SW480 (cell line): Measurements from ENCODE around the gene DNPH1.

Experiments
- DNase-seq: peaks from one replicate; pipeline ENCODE4 v3.0.0-alpha.2; 2016; ENCODE audit warnings: low spot score

Gene DNPH1

GRCh38 chr6:43228951-43229802 lies at the start of gene DNPH1:
TSS of gene DNPH1 (minus strand) at chr6:43229481. CDS start at chr6:43229456, 25 bp downstream.
- DNase-seq, result peak; percentile 57

GRCh38 chr6:43278524-43279078 lies 49.3 kb upstream of the DNPH1 start:
- DNase-seq, result peak; percentile 65

GRCh38 chr6:43277643-43278523 lies 48.6 kb upstream of the DNPH1 start:
- DNase-seq, result no peak

- no peak for DNase-seq
These were observed 48.0 kb upstream of the DNPH1 start for GRCh38 chr6:43277306-43277642.

- no peak for DNase-seq
These were observed 47.5 kb upstream of the DNPH1 start for GRCh38 chr6:43276577-43277305.

- DNase-seq, result no peak
These were observed 46.7 kb upstream of the DNPH1 start for GRCh38 chr6:43275801-43276576.

GRCh38 chr6:43274916-43275597 lies 45.8 kb upstream of the DNPH1 start:
- DNase-seq, result no peak

- no peak for DNase-seq
These were observed 45.0 kb upstream of the DNPH1 start for GRCh38 chr6:43274127-43274915.

- DNase-seq, result no peak
These were observed 44.4 kb upstream of the DNPH1 start for GRCh38 chr6:43273707-43274106.

GRCh38 chr6:43271944-43272343 lies 42.7 kb upstream of the DNPH1 start:
- no peak for DNase-seq

- no peak for DNase-seq
These were observed 42.0 kb upstream of the DNPH1 start for GRCh38 chr6:43271103-43271815.

GRCh38 chr6:43269273-43270007 lies 40.2 kb upstream of the DNPH1 start:
- DNase-seq, result no peak

GRCh38 chr6:43268782-43269272 lies 39.5 kb upstream of the DNPH1 start:
- DNase-seq, result no peak

GRCh38 chr6:43268355-43268700 lies 39.0 kb upstream of the DNPH1 start:
- DNase-seq, result no peak

GRCh38 chr6:43267619-43268354 lies 38.5 kb upstream of the DNPH1 start:
- no peak for DNase-seq

GRCh38 chr6:43265564-43265963 lies 36.3 kb upstream of the DNPH1 start:
- DNase-seq, result no peak

- no peak for DNase-seq
These were observed 35.4 kb upstream of the DNPH1 start for GRCh38 chr6:43264599-43265145.
